Measurements from ENCODE around the gene TMC5. TPM values are rescaled to one million over a fixed set of nuclear protein-coding genes. Genes with fewer than 3 reads are reported as not detected.

TMC5 gene
- total and polyA plus RNA-seq, 2 donors from 2014 or later = 1.0 to 6.6 TPM

GRCh38 chr16:19528666-19529065, 111.0 kb downstream of the TMC5 start:
- H3K36me3 ChIP-seq (ENCODE audit: control insufficient read depth in 2 of 3, insufficient read depth in 3 of 3, low read length in 3 of 3) = peaks cover 0 to 7% (median 7%) of the 10 kb centered on the region in 3 donors
- H3K27me3 ChIP-seq (ENCODE audit: control insufficient read depth, insufficient read depth, low read length) = no peaks in the 10 kb centered on the region
- peaks cover 0 to 6% (median 2%) of the 10 kb centered on the region in 3 donors for H3K4me1 ChIP-seq (ENCODE audit: control insufficient read depth in 2 of 3, insufficient read depth in 2 of 3, low read depth in 1 of 3, low read length in 3 of 3)
- no peak for TF ChIP-seq CTCF (IDR thresholded peaks at IDR 0.05; ENCODE audit: borderline replicate concordance, extremely low read depth, insufficient read depth)
- H3K9me3 ChIP-seq (ENCODE audit: control insufficient read depth in 2 of 3, insufficient read depth in 1 of 3, low read length in 3 of 3) = no peaks in the 10 kb centered on the region
- no peak overlapping the region for H3K27ac ChIP-seq (ENCODE audit: low read depth in 2 of 2, low read length in 2 of 2)
- intact Hi-C loops (cut with DNase I) = no loop called here
- H3K9ac ChIP-seq (ENCODE audit: low read length in 3 of 3) = no peak overlapping the region
- H3K4me3 ChIP-seq (ENCODE audit: low read length in 3 of 3) = no peak overlapping the region
- DNase-seq = no peak
- no peak for FAIRE-seq

- no peak overlapping the region for H3K4me3 ChIP-seq (ENCODE audit: low read length in 3 of 3)
- no peak overlapping the region for H3K9ac ChIP-seq (ENCODE audit: low read length in 3 of 3)
- FAIRE-seq (no peak), DNase-seq (no peak)
- no peak overlapping the region for H3K27ac ChIP-seq (ENCODE audit: low read depth in 2 of 2, low read length in 2 of 2)
- H3K4me1 ChIP-seq (ENCODE audit: control insufficient read depth in 2 of 3, insufficient read depth in 2 of 3, low read depth in 1 of 3, low read length in 3 of 3) = no peaks in the 10 kb centered on the region
- H3K36me3 ChIP-seq (ENCODE audit: control insufficient read depth in 2 of 3, insufficient read depth in 3 of 3, low read length in 3 of 3) = peaks cover 0 to 16% (median 16%) of the 10 kb centered on the region in 3 donors
- H3K9me3 ChIP-seq (ENCODE audit: control insufficient read depth in 2 of 3, insufficient read depth in 1 of 3, low read length in 3 of 3) = no peaks in the 10 kb centered on the region
- H3K27me3 ChIP-seq (ENCODE audit: control insufficient read depth, insufficient read depth, low read length) = no peaks in the 10 kb centered on the region
- intact Hi-C loops (cut with DNase I) = no loop called here
- TF ChIP-seq CTCF (IDR thresholded peaks at IDR 0.05; ENCODE audit: borderline replicate concordance, extremely low read depth, insufficient read depth) = no peak
Observed at GRCh38 chr16:19532601-19533000, 114.9 kb downstream of the TMC5 start.

GRCh38 chr16:19540241-19540970, 122.7 kb downstream of the TMC5 start:
- no peak for TF ChIP-seq CTCF (IDR thresholded peaks at IDR 0.05; ENCODE audit: borderline replicate concordance, extremely low read depth, insufficient read depth)

More at GRCh38 chr16:19540241-19540970, 122.7 kb downstream of the TMC5 start:
- Histone ChIP-seq H3K4me3 (ENCODE audit: low read length in 3 of 3) (no peak overlapping the region), H3K27me3 (ENCODE audit: control insufficient read depth, insufficient read depth, low read length) (no peaks in the 10 kb centered on the region), H3K4me1 (ENCODE audit: control insufficient read depth in 2 of 3, insufficient read depth in 2 of 3, low read depth in 1 of 3, low read length in 3 of 3) (no peaks in the 10 kb centered on the region), H3K27ac (ENCODE audit: low read depth in 2 of 2, low read length in 2 of 2) (no peak overlapping the region), H3K9ac (ENCODE audit: low read length in 3 of 3) (no peak overlapping the region), H3K36me3 (ENCODE audit: control insufficient read depth in 2 of 3, insufficient read depth in 3 of 3, low read length in 3 of 3) (peaks cover 2 to 13% (median 9%) of the 10 kb centered on the region in 3 donors), H3K9me3 (ENCODE audit: control insufficient read depth in 2 of 3, insufficient read depth in 1 of 3, low read length in 3 of 3) (no peaks in the 10 kb centered on the region)
- FAIRE-seq (no peak), DNase-seq (no peak)
- intact Hi-C loops (cut with DNase I) = no loop called here

Data from kidney (tissue), 14 donors.